GM18907 (cell line): ENCODE measurements around the gene SOCS1.
A peak's percentile ranks its signal among the peaks of the same experiment; 100 is the strongest.
"Not testable (repeated sequence)": the region's sequence is repeated elsewhere in the genome, so short reads cannot be mapped to it uniquely, and the experiment has no call there.

Source experiments
- ATAC-seq: cut with Tn5 transposase; IDR thresholded peaks from one replicate; pipeline ENCODE4 v1.9.1; 2021; ENCODE audit warnings: mild to moderate bottlenecking, moderate library complexity; ENCODE audit not compliant: unreplicated experiment

Gene SOCS1

GRCh38 chr16:11231367-11231970, 24.5 kb downstream of the SOCS1 start:
- ATAC-seq = no peak

- no peak for ATAC-seq
These were observed 26.1 kb downstream of the SOCS1 start for GRCh38 chr16:11229906-11230305.

- no peak for ATAC-seq
These were observed 26.6 kb downstream of the SOCS1 start for GRCh38 chr16:11229432-11229831.

- ATAC-seq = no peak
These were observed 30.1 kb downstream of the SOCS1 start for GRCh38 chr16:11225677-11226549.

- peak; percentile 86 for ATAC-seq
These were observed 30.9 kb downstream of the SOCS1 start for GRCh38 chr16:11224894-11225676.

- ATAC-seq = peak; percentile 50
These were observed 31.7 kb downstream of the SOCS1 start for GRCh38 chr16:11224096-11224893.

- not testable (repeated sequence) for ATAC-seq
These were observed 35.5 kb downstream of the SOCS1 start for GRCh38 chr16:11220507-11220906.

GRCh38 chr16:11219178-11219577, 36.8 kb downstream of the SOCS1 start:
- ATAC-seq = no peak

GRCh38 chr16:11218604-11218962, 37.4 kb downstream of the SOCS1 start:
- no peak for ATAC-seq

GRCh38 chr16:11217651-11218603, 38.1 kb downstream of the SOCS1 start:
- ATAC-seq = no peak

- no peak for ATAC-seq
These were observed 40.0 kb downstream of the SOCS1 start for GRCh38 chr16:11215935-11216556.

GRCh38 chr16:11213799-11214198, 42.2 kb downstream of the SOCS1 start:
- no peak for ATAC-seq

- no peak for ATAC-seq
These were observed 42.6 kb downstream of the SOCS1 start for GRCh38 chr16:11213373-11213772.

GRCh38 chr16:11212798-11213196, 43.2 kb downstream of the SOCS1 start:
- no peak for ATAC-seq

GRCh38 chr16:11211977-11212797, 43.8 kb downstream of the SOCS1 start:
- no peak for ATAC-seq

GRCh38 chr16:11211061-11211976, 44.7 kb downstream of the SOCS1 start:
- ATAC-seq = no peak

GRCh38 chr16:11210260-11210659, 45.7 kb downstream of the SOCS1 start:
- no peak for ATAC-seq
